Pancreas (tissue), 10 donors: ENCODE results near the gene FARP1. TPM values are rescaled to one million over a fixed set of nuclear protein-coding genes. Genes with fewer than 3 reads are reported as not detected.

Experiments used
- ATAC-seq, 4 donors: fragments of 200-7000 bp; cut with Tn5 transposase; one replicate each; pipeline versions ENCODE4 v1.8.0 to v1.9.1; 2020; ENCODE audit warnings: mild to moderate bottlenecking in 4 of 4, moderate library complexity in 4 of 4
- DNase-seq, 6 donors: peaks; one replicate each; pipeline ENCODE4 v3.0.0-alpha.2; 2020
- FAIRE-seq: peaks from 2 replicates; lab custom pipeline; 2012; peaks lifted over from hg19 to GRCh38; lab: Jason Lieb, UNC
- H3K27ac ChIP-seq, 4 donors: fragments of 200-600 bp; sonication (generic); 1 replicate in 3 of 4; 2 replicates in 1 of 4; pipeline versions ENCODE4 v1.5.0 to v1.8.0; 2020
- H3K27me3 ChIP-seq, 4 donors: fragments of 200-600 bp; one replicate each; pipeline ENCODE4 v1.8.0; 2021
- H3K36me3 ChIP-seq, 3 donors: fragments of 200-600 bp; sonication (generic) in 1 of 3; one replicate each; pipeline versions ENCODE4 v1.5.0 to v1.8.0; 2020 to 2021
- H3K4me1 ChIP-seq, 3 donors: fragments of 200-600 bp; one replicate each; pipeline ENCODE4 v1.8.0; 2021
- H3K4me3 ChIP-seq, 4 donors: fragments of 200-600 bp; sonication (generic) in 2 of 4; one replicate each; pipeline versions ENCODE4 v1.5.0 to v1.8.0; 2020 to 2021
- H3K9me3 ChIP-seq, 4 donors: fragments of 200-600 bp; one replicate each; pipeline ENCODE4 v1.8.0; 2021
- CTCF ChIP-seq, 4 donors: fragments of 200-600 bp; sonication (generic) in 3 of 4; IDR thresholded peaks; one replicate each; pipeline versions ENCODE4 v1.5.0 to v1.8.0; 2021; ENCODE audit warnings: antibody characterized with exemption in 4 of 4
- WGBS, 2 donors: extraction: QIAGEN DNeasy Blood & Tissue Kit; methylation state at CpG; one replicate each; pipeline ENCODE4 v1.1.7; 2013; 5-methylcytosine and 5-hydroxymethylcytosine counted together
- intact Hi-C, 3 donors: fragments of 100-400 bp; cut with DNase I; formaldehyde crosslinking; loops; one replicate each; pipeline versions ENCODE4 v1.11.1 to v1.14.2; 2022
- polyA plus RNA-seq, 2 donors: library from polyadenylated mRNA; stranded (reverse); fragments of 200-250 nt; gene quantifications; one replicate each; pipeline ENCODE4 v1.2.3, GENCODE V29; 2013
- total RNA-seq, 6 donors: library from RNA; stranded (reverse); fragmentation: NEBNext Ultra II Directional in 4 of 6; extraction: Animal tissue kit (Norgen Biotek cat#: 25700) in 4 of 6; gene quantifications; one replicate each; pipeline versions ENCODE4 v1.2.1 to v1.2.4, GENCODE V29; 2021 to 2023
- donor health status: healthy with polysubstance abuse.
- donor health status: DM: no; HTN: no; CAD: no; lungs with moderate emphysema.
- donor health status: DM: no; HTN: no; CAD: no.
- donor health status: control.
- donor health status: control.
- donor health status: Bipolar disorder and iron deficiency.
- donor health status: DM: yes; HTN: yes; CAD: no.
- donor health status: DM: no; HTN: no; CAD: no.
- donor health status: DM: no; HTN: no; CAD: no.
- donor health status: DM: yes; HTN: yes; CAD: no.

Gene FARP1
- total and polyA plus RNA-seq, 8 donors, result 30.8 to 95.1 (median 56.0) TPM

- FAIRE-seq (no peak), DNase-seq (no peak), ATAC-seq (no peak)
- no peaks in the 10 kb centered on the region for H3K4me1 ChIP-seq
- no peaks in the 10 kb centered on the region for H3K9me3 ChIP-seq
- no peak overlapping the region for H3K4me3 ChIP-seq
- no peaks in the 10 kb centered on the region for H3K36me3 ChIP-seq
- intact Hi-C loops, result no loop called here
- no peak overlapping the region for H3K27ac ChIP-seq
- no peaks in the 10 kb centered on the region for H3K27me3 ChIP-seq
- TF ChIP-seq CTCF (IDR thresholded peaks at IDR 0.05), result no peak
- 78 to 85% methylated on average over 12 of the region's 12 CpGs for WGBS, 2 donors
These were observed 190.6 kb downstream of the FARP1 start for GRCh38 chr13:98333486-98333885.

DNA sequence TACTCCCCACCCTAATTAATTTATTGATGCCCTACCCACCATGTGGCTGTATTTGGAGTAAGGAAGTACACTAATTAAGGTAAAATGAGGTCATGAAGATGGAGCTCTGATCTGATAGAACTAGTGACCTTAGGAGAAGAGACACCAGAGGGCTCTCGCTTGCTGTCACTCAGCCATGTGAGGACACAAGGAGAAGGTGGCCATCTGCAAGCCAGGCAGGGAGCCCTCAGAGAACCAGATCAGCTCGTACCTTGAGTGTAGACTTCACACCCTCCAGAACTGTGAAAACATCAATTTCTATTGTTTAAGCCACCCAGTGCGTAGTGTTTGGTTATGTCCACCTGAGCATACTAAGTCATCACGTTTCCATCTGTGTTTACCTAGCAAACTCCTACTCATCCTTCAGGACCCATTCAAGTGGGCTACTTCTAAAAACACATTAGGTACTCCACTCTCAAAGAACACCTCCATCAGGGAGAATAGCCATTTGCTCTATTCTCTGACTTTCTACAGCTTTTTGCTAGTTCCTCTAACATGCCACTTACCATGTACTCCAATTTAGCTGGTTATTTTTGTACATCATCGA, 191.8 kb downstream of the FARP1 start:
- FAIRE-seq (no peak), ATAC-seq (no peak), DNase-seq (no peak)
- H3K27me3 ChIP-seq, result no peaks in the 10 kb centered on the region
- no peak overlapping the region for H3K27ac ChIP-seq
- H3K36me3 ChIP-seq, result no peaks in the 10 kb centered on the region
- no peak for TF ChIP-seq CTCF (IDR thresholded peaks at IDR 0.05)
- 94 to 99% methylated on average over 5 of the region's 5 CpGs for WGBS, 2 donors
- H3K4me1 ChIP-seq, result no peaks in the 10 kb centered on the region
- intact Hi-C loops, result no loop called here
- no peak overlapping the region for H3K4me3 ChIP-seq
- no peaks in the 10 kb centered on the region for H3K9me3 ChIP-seq

DNA sequence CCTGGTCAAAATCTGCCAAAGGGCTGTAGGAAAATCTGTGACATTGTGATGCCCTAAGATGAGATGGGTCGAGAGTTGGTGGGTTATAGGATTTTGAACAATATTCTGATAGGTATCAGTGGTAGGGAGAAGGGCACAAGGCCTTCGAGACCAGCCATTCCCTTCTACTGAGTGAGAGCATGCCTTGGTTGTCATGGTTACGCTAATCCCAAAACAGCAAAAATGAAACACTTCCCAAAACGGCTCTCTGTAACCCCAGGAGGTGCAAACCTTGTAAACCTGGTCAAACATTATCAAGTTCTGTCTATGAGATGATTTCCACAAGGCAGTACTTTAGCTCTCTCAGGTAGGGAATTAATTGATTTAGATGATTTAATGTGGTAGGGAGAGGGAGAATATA, 192.8 kb downstream of the FARP1 start:
- ATAC-seq, result no peak
- no peaks in the 10 kb centered on the region for H3K36me3 ChIP-seq
- no peaks in the 10 kb centered on the region for H3K27me3 ChIP-seq
- no peak for TF ChIP-seq CTCF (IDR thresholded peaks at IDR 0.05)
- DNase-seq, result no peak
- no peaks in the 10 kb centered on the region for H3K9me3 ChIP-seq
- no peak overlapping the region for H3K27ac ChIP-seq
- 92 to 94% methylated on average over 4 of the region's 4 CpGs for WGBS, 2 donors
- H3K4me1 ChIP-seq, result no peaks in the 10 kb centered on the region
- no peak for FAIRE-seq
- no peak overlapping the region for H3K4me3 ChIP-seq
- intact Hi-C loops, result no loop called here

GRCh38 chr13:98338310-98338709, 195.4 kb downstream of the FARP1 start:
- no peaks in the 10 kb centered on the region for H3K9me3 ChIP-seq
- intact Hi-C loops, result no loop called here
- H3K4me1 ChIP-seq, result no peaks in the 10 kb centered on the region
- FAIRE-seq (no peak), ATAC-seq (no peak), DNase-seq (no peak)
- 80 to 83% methylated on average over 5 of the region's 5 CpGs for WGBS, 2 donors
- no peak overlapping the region for H3K4me3 ChIP-seq
- H3K27me3 ChIP-seq, result no peaks in the 10 kb centered on the region
- H3K27ac ChIP-seq, result no peak overlapping the region
- no peaks in the 10 kb centered on the region for H3K36me3 ChIP-seq
- TF ChIP-seq CTCF (IDR thresholded peaks at IDR 0.05), result no peak

DNA sequence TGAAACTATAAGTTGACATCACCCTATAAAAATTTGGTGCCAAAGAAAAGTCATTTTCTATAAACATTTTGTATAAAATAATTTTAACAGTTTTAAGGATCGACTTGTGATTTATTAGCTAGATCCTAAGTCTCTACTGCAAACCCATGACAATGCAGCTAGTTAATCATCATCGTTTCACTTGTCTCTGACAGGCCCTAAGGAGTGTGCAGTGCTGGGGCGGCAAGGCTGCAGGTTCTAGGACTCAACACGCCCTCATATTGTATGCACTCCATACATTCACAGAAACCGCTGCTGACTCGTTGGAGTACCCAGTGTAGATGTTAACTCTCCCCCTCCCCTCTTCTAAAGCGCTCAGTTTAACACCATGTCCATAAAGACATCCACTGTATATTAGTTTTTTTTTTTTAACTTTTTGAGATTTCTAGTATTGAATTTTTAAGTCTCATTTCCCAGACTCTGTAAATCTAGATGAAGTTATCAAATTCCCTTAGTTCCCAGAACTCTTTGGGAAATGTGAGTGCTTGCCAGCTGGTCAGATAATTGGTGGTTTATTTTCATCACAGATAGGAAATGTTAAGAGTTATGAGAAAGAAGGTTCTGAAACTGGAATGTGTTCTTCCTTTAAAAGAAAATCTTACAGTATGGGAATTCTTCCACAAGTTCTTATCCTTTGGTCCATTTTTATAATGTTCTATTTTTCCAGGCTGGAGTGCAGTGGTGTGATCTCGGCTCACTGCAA, 197.0 kb downstream of the FARP1 start:
- Histone ChIP-seq H3K4me1 (no peaks in the 10 kb centered on the region), H3K36me3 (no peaks in the 10 kb centered on the region), H3K27me3 (no peaks in the 10 kb centered on the region), H3K27ac (no peak overlapping the region), H3K4me3 (no peak overlapping the region), H3K9me3 (no peaks in the 10 kb centered on the region)
- intact Hi-C loops, result no loop called here
- TF ChIP-seq CTCF (IDR thresholded peaks at IDR 0.05), result no peak
- no peak for ATAC-seq
- DNase-seq, result no peak
- WGBS, 2 donors, result 91 to 95% methylated on average over 8 of the region's 8 CpGs
- FAIRE-seq, result no peak
